Epidermal melanocyte (primary cell): ENCODE results near the gene ODC1.
"Not testable (repeated sequence)": the region's sequence is repeated elsewhere in the genome, so short reads cannot be mapped to it uniquely, and the experiment has no call there.

Experiments used
- DNase-seq: peaks from one replicate; pipeline ENCODE4 v3.0.0; 2011; ENCODE audit warnings: low spot score; ENCODE audit not compliant: insufficient read length

The ODC1 gene

DNA sequence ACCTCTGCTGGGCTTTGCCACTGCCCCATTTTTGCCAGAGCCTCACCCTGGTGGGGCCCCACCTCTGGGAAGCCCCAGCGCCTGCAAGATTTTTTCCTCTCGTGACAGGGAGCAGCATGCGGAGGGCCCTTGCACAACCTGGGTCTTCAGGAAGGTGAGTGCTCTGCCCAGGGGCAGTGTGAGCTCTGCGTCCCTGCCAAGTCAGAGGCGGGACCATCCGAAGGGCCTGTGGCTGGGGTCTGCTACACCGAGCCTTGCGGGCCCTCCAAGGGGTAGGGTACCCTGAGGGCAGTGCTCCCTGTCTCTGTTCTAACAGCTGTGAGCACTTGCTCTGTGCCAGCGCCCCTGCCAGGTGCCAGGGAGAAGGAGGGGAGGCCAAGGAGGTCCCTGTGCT lies 5.8 kb upstream of the ODC1 start:
- no peak for DNase-seq

DNA sequence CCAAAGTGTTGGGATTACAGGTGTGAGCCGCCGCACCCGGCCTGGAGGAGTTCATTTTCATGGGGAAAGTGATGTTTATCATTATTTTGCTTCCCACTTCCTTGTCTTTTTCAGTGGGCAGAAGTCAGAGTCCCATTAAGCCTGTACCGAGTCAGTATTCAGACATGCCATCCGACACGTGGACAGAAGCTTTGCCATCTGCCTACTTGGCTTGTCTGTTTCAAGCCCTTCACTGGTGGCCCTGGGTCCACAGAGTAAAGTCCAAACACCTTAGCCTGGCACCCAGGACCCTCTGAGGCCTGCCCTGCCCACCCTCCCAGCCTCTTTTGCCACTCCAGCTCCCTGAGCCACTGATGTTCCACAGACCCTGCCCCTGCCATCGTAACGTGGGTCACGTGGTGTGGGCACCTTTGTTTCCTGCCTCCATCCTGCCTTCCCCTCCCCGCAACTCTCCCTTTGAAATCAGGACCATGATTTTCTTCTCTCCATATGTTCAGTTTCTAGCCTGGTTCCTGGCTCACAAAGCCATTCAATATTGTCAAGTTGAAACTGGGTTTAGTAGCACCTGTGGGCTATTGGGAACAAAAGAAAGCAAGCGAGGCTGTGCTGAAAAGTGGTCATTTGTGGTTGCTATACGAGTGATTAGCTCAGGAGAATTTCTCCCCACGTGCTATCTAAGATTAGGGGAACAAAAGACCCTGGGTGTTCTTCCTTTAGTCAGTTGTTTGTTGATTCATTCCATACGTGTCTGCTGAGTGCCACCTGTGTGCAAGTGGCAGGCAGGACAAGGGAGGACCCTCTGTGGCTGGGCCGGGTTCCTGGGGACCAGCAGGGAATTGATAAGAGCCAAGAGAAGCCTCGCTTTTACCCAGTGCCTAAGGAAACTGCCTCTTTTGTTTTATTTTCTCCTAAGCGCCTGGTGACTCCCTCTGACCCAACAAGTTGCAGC lies 5.1 kb upstream of the ODC1 start:
- DNase-seq: no peak

DNA sequence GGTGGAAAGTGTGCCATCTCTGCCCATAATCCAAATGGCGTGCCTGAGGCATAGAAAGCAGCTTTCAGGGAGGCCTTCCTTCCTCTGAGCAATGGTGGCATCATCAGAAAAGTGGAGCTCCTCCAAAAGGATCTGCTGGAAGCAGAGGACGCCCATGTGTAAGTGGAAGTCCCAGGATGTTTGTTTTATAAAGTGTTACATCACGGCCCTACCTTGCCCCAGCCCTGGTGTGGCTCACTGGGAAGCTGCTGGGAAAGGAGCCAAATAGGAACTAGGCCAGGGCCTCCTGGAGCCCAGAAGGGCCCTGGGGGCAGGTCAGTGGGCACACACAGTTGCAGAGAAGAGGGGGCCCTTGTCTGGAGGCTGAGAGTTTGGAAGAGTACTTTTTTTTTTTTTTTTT lies 4.2 kb upstream of the ODC1 start:
- DNase-seq: no peak

DNA sequence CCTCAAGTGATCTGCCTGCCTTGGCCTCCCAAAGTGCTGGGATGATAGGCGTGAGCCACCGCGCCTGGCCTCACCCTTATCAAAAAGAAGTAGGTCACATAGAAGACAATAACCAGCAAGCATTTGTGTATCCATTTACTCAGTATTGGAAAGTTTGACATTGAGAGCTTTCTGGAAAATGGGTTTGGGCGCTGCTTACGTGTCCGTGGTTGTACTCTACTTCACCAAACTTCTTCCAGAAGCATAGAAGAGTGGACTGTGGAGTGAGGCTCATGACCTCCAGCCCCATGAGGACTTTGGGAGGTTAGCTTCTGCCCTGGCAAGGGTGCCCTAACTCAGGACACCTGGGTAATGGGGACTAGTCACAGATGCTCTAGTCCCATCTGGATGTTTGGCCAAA lies 3.7 kb upstream of the ODC1 start:
- no peak for DNase-seq

DNA sequence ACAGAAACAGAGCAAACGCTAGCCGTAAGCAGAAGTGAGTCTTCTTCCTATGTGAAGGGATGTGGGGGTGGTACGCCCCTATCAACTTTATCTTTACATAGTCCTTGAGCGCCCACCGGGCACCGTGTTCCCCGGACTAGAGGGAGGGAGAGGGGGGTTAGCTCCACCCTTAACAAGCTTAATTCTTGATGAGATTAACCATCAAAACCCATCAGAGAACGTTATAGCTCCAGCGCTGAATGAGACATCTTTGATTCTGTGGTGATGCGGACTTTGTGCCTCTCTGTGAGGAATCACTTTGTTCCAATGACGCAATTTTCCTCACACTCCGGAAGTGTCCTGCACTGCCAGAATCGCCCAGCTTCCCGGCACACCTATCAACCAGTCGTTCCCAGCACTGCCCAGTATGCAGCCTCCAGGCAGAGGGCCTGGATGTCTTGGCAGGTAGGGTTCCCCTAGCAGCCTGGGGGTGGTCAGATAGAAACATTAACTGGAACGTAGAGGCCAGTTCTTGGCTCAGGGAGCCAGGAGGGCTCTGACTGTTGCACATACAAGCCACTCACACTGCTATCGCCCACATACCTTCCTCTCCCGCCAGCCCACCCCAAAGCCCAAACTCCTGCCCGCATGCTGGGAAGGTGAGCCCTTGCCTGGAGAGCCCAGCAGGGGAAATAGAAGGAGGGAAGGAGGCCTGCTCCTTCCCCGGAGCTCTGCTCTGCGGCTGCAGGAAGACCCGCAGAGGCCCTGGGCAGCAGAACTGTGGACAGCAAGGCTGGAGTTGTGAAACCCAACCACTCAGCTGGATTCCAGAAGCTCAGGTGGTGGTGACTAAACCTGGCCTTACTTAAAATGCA lies 1.9 kb upstream of the ODC1 start:
- DNase-seq: no peak

DNA sequence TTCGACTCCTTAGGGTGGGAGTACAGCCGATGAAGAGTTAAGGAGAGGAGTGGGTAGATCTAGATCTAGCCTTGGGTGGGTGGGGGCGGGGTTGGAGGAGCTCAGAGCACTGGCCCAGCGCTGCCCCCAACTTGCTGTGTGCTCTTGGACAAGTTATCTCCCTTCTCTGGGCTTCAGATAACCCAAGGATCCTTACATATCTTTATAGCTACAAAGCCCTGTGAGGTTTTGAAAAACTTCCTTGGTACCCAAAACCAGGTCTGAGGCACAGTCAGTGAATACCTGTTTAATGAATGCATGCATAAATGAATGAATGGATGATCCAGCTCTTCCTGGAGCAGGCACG lies 1.3 kb upstream of the ODC1 start:
- no peak for DNase-seq

DNA sequence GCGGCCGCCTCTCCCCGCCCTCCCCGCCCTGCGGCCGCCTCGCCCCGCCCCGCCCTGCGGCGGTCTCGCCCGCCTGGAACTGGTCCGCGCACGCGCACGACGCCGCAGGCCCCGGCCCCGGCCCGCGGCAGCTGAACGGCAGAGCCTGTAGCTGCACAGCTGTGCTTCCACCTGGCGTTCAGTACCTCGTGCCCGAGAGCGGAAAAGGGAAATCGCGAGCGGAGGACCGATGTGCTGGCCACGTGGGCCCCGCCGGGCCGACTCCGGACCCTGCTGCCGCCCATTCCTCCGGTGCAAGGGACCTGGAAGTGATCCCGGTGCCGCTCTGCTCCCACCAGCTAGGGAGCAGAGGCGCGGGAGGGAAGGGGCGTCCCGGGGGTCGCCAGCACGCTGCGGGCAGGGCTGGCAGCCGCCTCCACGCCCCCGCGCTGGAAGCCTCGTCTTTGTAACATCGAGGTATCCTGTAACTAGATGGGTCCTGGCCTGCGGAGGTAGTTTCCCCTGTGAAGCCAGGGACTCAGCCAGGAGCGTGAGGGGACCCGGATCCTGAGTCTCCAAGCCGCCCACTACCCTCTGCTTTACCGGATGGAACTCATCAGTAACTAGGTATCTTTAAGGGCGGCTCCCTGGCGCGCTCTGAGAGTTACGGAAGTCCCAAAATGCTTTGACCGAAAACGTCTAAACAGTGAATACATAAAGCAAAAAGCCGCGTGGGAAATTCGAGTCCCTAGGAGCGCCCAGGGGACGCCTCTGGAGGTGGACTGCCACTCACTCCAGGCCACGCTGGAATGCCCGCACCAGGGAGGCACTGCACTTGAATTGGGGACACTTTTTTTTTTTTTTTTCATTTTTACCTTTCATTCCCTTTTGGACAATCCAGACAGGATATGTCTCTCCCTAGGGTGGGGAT lies 704 bp upstream of the ODC1 start:
- DNase-seq: no peak

DNA sequence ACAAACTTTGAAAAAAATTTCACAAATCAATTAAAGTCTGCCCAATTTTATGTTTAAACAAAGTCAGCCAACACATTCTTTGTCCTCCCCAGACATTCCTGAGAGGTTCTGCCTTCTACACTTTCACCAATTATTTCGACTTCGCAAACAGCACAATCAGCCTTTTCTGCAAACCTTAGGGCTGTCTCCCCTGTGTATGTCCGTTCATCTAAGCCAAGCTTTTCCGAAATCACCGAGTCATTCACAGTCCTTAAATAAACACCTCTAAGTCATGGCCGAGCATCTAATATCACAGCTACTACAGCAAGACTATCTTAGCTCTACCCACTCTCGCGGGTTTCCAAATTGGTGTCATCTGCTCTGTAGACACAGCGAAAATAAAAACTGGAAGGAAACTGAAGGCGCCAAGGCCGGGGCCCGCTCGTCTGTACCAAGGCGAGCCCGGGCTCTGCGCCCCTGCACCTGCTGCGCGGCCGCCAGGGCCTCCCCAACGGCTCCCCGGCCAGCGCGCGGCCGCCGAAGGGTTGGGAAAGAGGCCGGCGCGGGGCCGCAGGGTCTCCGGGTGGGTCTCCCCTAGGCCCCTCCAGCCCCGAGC lies 730 bp downstream of the ODC1 start:
- no peak for DNase-seq

DNA sequence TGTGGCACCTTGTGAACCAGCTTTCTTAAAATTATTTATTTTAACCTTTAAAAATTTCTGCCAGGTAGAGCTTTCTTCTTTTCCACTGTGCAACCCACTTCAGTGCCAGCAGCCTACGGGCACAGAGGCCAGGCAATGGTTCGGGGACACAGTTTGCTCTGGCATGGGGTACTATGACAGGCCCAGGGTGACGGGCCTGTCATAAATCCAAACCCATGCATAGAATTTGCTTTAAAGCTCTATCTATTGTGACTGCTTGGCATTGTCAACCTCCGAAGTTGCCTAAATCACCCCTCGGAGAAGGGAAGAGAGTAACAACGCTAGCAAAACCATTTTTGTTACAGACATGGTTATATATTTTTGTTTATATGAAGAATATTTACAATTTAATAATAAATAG lies 1.5 kb downstream of the ODC1 start:
- no peak for DNase-seq

DNA sequence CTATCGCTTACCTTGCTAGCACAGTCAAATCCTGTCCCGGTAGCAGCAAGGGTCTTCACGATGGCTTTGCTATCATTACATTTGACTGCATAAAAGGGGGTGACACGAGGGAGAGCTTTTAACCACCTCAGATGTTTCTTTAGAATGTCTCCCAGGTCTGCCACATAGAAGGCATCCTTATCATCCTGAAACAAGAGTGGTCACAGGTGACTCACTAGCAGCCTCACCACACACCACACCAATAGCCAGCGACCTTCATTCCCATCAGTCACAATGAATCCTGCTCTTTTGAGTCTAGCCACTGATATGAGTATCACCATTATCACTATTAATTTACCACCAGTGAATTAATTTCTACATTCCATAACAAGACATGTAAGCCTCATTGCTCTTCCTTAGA lies 3.7 kb downstream of the ODC1 start:
- no peak for DNase-seq

DNA sequence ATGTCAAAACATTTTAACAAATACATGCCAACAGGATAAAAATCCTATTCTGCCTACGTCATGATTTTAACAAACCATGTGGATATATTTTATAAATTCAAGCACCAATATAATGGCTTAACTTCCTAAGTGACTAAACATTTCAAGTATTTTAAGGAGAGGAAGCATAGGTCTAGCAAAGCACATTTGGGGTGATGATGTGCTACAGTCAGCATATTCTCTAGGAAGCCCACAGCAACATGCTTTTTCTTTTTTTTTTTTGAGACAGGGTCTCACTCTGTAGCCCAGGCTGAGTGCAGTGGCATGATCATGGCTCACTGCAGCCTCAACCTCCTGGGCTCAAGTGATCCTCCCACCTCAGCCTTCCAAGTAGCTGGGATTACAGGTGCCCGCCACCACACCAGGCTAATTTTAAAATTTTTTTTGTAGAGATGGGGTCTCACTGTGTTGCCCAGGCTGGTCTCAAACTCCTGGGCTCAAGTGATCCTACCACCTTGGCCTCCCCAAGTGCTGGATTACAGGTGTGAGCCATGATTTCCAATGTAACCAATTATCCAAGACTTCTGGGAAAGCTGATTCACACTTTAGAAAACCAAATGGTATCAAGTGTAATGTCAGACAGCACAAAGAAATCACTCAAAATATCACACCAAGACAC lies 5.5 kb downstream of the ODC1 start:
- DNase-seq: not testable (repeated sequence)

DNA sequence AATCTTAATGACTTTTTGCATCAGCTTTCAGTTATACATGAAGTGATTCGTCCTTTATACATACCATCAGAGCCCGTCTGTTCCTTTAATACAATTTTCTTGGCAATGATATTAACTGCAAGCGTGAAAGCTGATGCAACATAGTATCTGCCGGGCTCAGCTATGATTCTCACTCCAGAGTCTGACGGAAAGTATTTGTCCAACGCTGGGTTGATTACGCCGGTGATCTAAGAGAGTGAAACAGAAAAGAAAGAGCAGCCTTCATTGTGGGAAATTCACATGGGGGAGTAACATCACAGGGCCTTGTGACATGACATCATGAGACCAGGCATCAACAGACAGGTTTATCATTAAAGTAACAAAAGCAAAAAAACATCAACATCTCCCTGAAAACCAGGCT lies 6.2 kb downstream of the ODC1 start:
- DNase-seq: no peak

DNA sequence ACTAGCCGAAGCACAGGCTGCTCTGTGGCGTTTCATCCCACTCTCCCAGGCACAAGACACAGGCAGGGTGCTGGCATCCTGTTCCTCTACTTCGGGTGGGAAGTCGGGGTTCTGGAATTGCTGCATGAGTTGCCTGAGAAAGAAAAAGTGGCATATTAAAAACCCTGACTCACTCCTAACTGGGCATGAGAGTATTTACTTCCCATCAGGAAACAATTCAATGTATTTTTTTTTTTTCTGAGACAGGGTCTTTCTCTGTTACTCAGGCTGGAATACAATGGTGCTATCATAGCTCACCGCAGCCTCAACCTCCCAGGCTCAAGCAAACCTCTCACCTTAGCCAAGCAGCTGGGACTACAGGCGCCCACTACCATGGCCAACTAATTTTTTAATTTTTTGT lies 7.4 kb downstream of the ODC1 start:
- DNase-seq: no peak

DNA sequence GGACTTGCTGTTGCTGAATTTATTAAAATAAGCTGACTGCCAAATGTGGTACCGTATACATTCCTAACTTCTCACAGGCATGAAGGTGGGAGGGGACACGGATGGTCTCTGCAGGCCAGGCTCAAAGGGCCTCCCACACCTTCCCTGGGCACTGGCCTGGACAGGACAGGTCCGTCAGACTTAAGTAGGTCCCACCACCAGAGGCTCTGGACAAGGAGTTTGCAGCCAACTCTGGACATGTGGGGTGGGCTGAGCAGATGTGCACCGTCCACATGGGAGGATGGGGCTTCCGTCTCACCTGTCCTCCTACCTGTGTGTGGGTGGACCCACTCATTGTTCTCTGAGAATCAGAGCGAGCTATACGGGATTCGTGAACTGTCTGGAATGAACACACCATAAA lies 8.2 kb downstream of the ODC1 start:
- no peak for DNase-seq

DNA sequence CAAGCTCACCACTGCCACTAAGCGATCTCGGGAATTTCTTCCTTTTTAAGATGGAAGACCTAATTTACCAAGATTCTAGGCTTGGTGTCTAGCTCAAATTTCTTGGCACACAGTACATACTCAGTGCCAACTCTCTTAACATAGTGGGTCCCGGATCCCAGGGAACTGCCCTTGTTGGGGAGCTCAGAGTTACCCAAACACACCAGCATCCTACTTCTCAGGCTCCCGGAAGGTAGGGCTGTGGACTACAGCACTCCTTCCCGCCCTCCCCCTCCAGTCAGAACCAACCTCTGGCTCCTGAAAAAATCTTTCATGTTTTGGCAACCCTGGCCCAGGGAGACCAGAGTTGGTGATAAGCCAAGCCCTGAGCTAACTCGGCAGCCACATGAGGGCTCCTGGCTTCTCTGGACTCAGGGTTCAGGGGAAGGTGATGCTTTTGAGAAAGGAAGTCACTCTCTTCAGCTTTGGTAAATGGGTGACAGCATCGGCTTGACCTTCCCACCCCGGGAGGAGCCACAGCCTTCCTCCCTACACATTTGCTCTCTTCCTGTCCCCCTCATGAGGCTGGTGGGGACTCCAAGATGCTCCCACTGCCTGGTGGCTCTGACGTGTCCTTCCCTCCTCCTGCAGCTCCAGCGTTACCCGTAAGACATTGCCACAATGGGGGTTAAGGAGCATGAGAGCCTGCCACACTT lies 8.8 kb downstream of the ODC1 start:
- no peak for DNase-seq

DNA sequence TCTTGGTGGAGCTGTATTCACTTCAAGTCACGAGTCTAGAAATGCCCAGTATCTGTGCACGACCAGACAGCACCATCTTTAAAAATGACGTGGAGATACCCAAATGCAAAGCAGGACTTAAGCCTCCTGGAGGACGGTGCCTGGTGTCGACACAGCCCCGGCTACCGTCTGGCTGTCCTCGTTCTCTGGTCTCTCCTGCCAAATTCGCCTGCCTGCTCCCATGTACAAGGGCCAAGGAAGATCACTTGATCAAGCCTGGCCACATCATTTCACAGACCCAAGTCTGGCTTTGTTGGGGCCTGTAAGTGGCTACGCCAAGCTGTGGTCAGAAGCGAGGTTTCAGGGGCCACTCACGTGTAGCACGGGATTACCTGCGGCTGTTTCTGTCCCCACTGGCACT lies 9.4 kb downstream of the ODC1 start:
- DNase-seq: no peak

DNA sequence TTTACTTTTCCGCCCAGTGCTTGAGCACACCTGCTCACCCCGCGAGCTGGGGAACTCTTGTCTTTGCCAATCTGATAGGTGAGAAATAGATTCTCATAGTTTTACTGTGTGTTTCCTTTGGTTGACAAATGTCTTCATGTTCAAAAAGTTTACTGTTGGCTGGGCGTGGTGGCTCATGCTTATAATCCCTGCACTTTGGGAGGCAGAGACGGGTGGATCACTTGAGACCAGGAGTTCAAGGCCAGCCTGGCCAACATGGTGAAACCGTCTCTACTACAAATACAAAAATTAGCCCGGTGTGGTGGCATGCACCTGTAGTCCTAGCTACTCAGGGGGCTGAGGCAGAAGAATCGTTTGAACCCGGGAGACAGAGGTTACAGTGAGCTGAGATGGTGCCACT lies 10.3 kb downstream of the ODC1 start:
- no peak for DNase-seq

DNA sequence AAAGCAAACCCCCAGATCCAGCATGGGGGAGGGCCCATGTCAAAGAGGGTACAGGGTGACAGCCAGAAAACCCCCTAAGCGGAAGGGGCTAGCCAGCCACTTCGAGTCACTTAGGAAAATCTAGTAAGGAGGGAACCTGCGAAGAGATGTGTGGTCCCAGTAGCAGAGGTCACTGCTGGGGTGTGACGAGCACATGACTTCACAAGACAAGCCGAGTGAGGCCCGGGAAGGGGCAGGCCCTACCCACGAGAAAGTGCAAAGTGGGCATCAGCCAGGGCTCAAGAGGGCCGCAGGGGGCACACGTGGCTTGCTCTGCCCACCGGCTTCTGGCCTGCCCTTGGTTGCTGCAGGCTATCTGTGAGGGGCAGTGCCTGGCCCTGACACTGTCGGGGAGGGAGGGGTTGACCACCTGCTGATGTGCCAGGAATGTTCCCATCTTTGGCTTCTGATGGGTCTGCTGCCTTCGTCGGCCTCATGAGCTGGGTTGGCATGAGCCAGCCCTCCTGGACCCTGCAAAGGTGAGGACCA lies 11.5 kb downstream of the ODC1 start:
- no peak for DNase-seq

DNA sequence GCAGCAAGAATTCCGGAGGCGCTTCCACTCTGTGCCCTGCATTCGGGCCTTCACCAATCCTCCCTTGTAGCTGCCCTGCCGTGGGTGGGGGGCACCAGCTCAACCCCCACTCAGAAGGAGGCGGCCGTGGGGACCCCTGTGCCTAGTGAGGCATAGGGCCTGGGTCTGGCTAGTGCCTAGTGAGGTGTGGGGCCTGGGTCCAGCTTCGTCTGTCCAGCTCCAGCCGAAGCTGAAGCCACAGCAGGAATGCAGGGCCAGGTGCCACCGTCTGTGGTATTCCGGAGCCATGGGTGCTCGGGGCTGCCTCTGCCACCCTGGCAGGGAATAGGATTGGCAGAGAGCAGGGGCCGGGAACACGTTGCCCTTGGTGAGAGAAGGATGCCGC lies 12.3 kb downstream of the ODC1 start:
- no peak for DNase-seq
